Neural cell (in vitro differentiated cells): ENCODE measurements around the gene NHERF2. TPM values are rescaled to one million over a fixed set of nuclear protein-coding genes. Genes with fewer than 3 reads are reported as not detected.

Experiments
- H2AFZ ChIP-seq: fragments of 200-600, 300-800 bp; sonication (generic), shearing (Covaris generic); 2 replicates; pipeline ENCODE4 v1.6.0; 2014; ENCODE audit warnings: low read depth, mild to moderate bottlenecking, antibody characterized with exemption, low read length, moderate library complexity
- H3F3A ChIP-seq: fragments of 200-600 bp; shearing (Covaris generic); 2 replicates; pipeline ENCODE4 v1.6.1; 2016; ENCODE audit warnings: mild to moderate bottlenecking, moderate library complexity, mixed read lengths, antibody characterized with exemption, low read length; ENCODE audit not compliant: insufficient read depth, poor library complexity, severe bottlenecking
- H3K27ac ChIP-seq: fragments of 200-600, 300-800 bp; sonication (generic), shearing (Covaris generic); 2 replicates; pipeline ENCODE4 v1.5.1; 2014; ENCODE audit warnings: mild to moderate bottlenecking, low read length, moderate library complexity
- H3K27me3 ChIP-seq: fragments of 300-800, 200-600 bp; sonication (generic), shearing (Covaris generic); 2 replicates; pipeline ENCODE4 v1.6.0; 2014; ENCODE audit warnings: mild to moderate bottlenecking, low read depth, low read length, moderate library complexity; ENCODE audit not compliant: insufficient read depth
- H3K36me3 ChIP-seq: fragments of 300-800, 200-600 bp; sonication (generic), shearing (Covaris generic); 2 replicates; pipeline ENCODE4 v1.5.1; 2014; ENCODE audit warnings: mild to moderate bottlenecking, antibody characterized with exemption, low read length, moderate library complexity; ENCODE audit not compliant: insufficient read depth
- H3K4me2 ChIP-seq: fragments of 300-800, 200-600 bp; sonication (generic), shearing (Covaris generic); 2 replicates; pipeline ENCODE4 v1.6.0; 2014; ENCODE audit warnings: mild to moderate bottlenecking, low read length
- H3K4me3 ChIP-seq: fragments of 300-800, 200-600 bp; sonication (generic), shearing (Covaris generic); 2 replicates; pipeline ENCODE4 v1.5.1; 2014; ENCODE audit warnings: mild to moderate bottlenecking, low read length, moderate library complexity
- H3K79me2 ChIP-seq: fragments of 200-600 bp; shearing (Covaris generic); replicated peaks from 2 replicates; pipeline ENCODE4 v1.6.0; 2014; ENCODE audit warnings: mild to moderate bottlenecking, low read length, moderate library complexity; ENCODE audit not compliant: insufficient read depth
- H3K9ac ChIP-seq: fragments of 300-800, 200-600 bp; sonication (generic), shearing (Covaris generic); 2 replicates; pipeline ENCODE4 v1.6.1; 2016; ENCODE audit warnings: mild to moderate bottlenecking, low read length, mixed read lengths
- H3K9me2 ChIP-seq: fragments of 200-600 bp; shearing (Covaris generic); 2 replicates; pipeline ENCODE4 v1.6.1; 2016; ENCODE audit warnings: mild to moderate bottlenecking, low read length, mixed read lengths; ENCODE audit not compliant: insufficient read depth
- H3K9me3 ChIP-seq: fragments of 200-600, 300-800 bp; sonication (generic), shearing (Covaris generic); 2 replicates; pipeline ENCODE4 v1.6.1; 2016; ENCODE audit warnings: mild to moderate bottlenecking, mixed run types, low read length, moderate library complexity, mixed read lengths
- H4K20me1 ChIP-seq: fragments of 200-600 bp; shearing (Covaris generic); 2 replicates; pipeline ENCODE4 v1.6.1; 2016; ENCODE audit warnings: mild to moderate bottlenecking, mixed run types; ENCODE audit not compliant: insufficient read depth
- CTCF ChIP-seq: fragments of 450-650 bp; IDR thresholded peaks from 2 replicates; pipeline ENCODE4 v1.5.1; 2014; ENCODE audit warnings: antibody characterized with exemption, mild to moderate bottlenecking, moderate library complexity; ENCODE audit not compliant: poor library complexity, severe bottlenecking
- EP300 ChIP-seq: fragments of 450-650 bp; conservative IDR thresholded peaks from 2 replicates; pipeline ENCODE4 v1.6.1; 2014; ENCODE audit warnings: antibody characterized with exemption, mild to moderate bottlenecking, moderate library complexity; ENCODE audit not compliant: poor library complexity, severe bottlenecking
- EZH2 ChIP-seq: fragments of 200-600, 300-800 bp; shearing (Covaris generic), sonication (generic); IDR thresholded peaks from 2 replicates; pipeline ENCODE4 v1.6.1; 2014; ENCODE audit warnings: antibody characterized with exemption, low read length, borderline replicate concordance, mild to moderate bottlenecking; ENCODE audit not compliant: insufficient read depth, poor library complexity, severe bottlenecking
- MXI1 ChIP-seq: fragments of 450-650 bp; conservative IDR thresholded peaks from 2 replicates; pipeline ENCODE4 v1.6.1; 2014; ENCODE audit warnings: antibody characterized with exemption, mild to moderate bottlenecking; ENCODE audit not compliant: poor library complexity, severe bottlenecking
- POLR2AphosphoS5 ChIP-seq: IDR thresholded peaks from 2 replicates; pipeline ENCODE4 v1.6.1; 2012
- RAD21 ChIP-seq: fragments of 450-650 bp; conservative IDR thresholded peaks from 2 replicates; pipeline ENCODE4 v1.6.1; 2014; ENCODE audit warnings: antibody characterized with exemption, mild to moderate bottlenecking, moderate library complexity
- REST ChIP-seq: IDR thresholded peaks from 2 replicates; pipeline ENCODE4 v1.6.1; 2012; ENCODE audit warnings: borderline replicate concordance
- SMC3 ChIP-seq: fragments of 450-650 bp; conservative IDR thresholded peaks from 2 replicates; pipeline ENCODE4 v1.6.1; 2014; ENCODE audit warnings: antibody characterized with exemption, mild to moderate bottlenecking, moderate library complexity; ENCODE audit not compliant: poor library complexity
- TAF1 ChIP-seq: IDR thresholded peaks from 2 replicates; pipeline ENCODE4 v1.6.1; 2012; ENCODE audit warnings: low read depth
- polyA plus RNA-seq: library from polyadenylated mRNA; depleted of rRNA; stranded (reverse); fragments of >200 nt; gene quantifications from 2 replicates; pipeline ENCODE4 v1.2.3, GENCODE V29; 2014

NHERF2 gene
- polyA plus RNA-seq, 1 donor from 2014 or later = 3.4 TPM

GRCh38 chr16:2040787-2041522 lies 14.3 kb downstream of the NHERF2 start:
- Histone ChIP-seq H3K9me3 (no peaks in the 10 kb centered on the region), H3K9me2 (no peaks in the 10 kb centered on the region), H3F3A (no peaks in the 10 kb centered on the region), H3K4me2 (no peak overlapping the region), H3K27me3 (no peaks in the 10 kb centered on the region), H3K4me3 (no peak overlapping the region), H3K27ac (no peak overlapping the region), H3K9ac (no peak overlapping the region), H3K79me2 (no peaks in the 10 kb centered on the region), H3K36me3 (no peaks in the 10 kb centered on the region), H2AFZ (no peak overlapping the region), H4K20me1 (no peaks in the 10 kb centered on the region)
- no peak for TF ChIP-seq RAD21
- TF ChIP-seq REST = no peak
- no peak for TF ChIP-seq TAF1
- TF ChIP-seq EP300 = no peak
- no peak for TF ChIP-seq EZH2
- no peak for TF ChIP-seq CTCF
- no peak for TF ChIP-seq MXI1
- TF ChIP-seq SMC3 = no peak
- no peak for TF ChIP-seq POLR2AphosphoS5

- no peaks in the 10 kb centered on the region for H3K79me2 ChIP-seq
These were observed 15.7 kb downstream of the NHERF2 start for GRCh38 chr16:2042171-2042985.

More at GRCh38 chr16:2042171-2042985, 15.7 kb downstream of the NHERF2 start:
- Histone ChIP-seq H3K4me3 (no peak overlapping the region), H2AFZ (no peak overlapping the region), H3F3A (no peaks in the 10 kb centered on the region), H4K20me1 (no peaks in the 10 kb centered on the region), H3K9ac (no peak overlapping the region), H3K27me3 (no peaks in the 10 kb centered on the region), H3K4me2 (no peak overlapping the region), H3K9me3 (no peaks in the 10 kb centered on the region), H3K36me3 (no peaks in the 10 kb centered on the region), H3K27ac (no peak overlapping the region), H3K9me2 (no peaks in the 10 kb centered on the region)
- TF ChIP-seq EZH2 = no peak
- TF ChIP-seq POLR2AphosphoS5 = no peak
- no peak for TF ChIP-seq CTCF
